GM19193 (cell line): ENCODE results near the gene AP5S1.

Source experiments
- POLR2A ChIP-seq: IDR thresholded peaks from 4 replicates; pipeline ENCODE4 v1.6.1; 2011; ENCODE audit not compliant: insufficient read depth, insufficient read length; ENCODE audit errors: extremely low read depth

AP5S1 gene

GRCh38 chr20:3814928-3815495, 5.3 kb upstream of the AP5S1 start:
- TF ChIP-seq POLR2A, result no peak

GRCh38 chr20:3815703-3816315, 4.5 kb upstream of the AP5S1 start:
- no peak for TF ChIP-seq POLR2A

GRCh38 chr20:3818155-3819151, 1.9 kb upstream of the AP5S1 start:
- no peak for TF ChIP-seq POLR2A

GRCh38 chr20:3819411-3820047, 818 bp upstream of the AP5S1 start:
- TF ChIP-seq POLR2A, result no peak

- TF ChIP-seq POLR2A, result no peak
Measured at GRCh38 chr20:3820901-3821727, 767 bp downstream of the AP5S1 start.

- TF ChIP-seq POLR2A, result no peak
Measured at GRCh38 chr20:3821996-3822395, 1.6 kb downstream of the AP5S1 start.

- no peak for TF ChIP-seq POLR2A
Measured at GRCh38 chr20:3823881-3824280, 3.5 kb downstream of the AP5S1 start.

GRCh38 chr20:3825526-3825925, 5.2 kb downstream of the AP5S1 start:
- no peak for TF ChIP-seq POLR2A

- no peak for TF ChIP-seq POLR2A
Measured at GRCh38 chr20:3826420-3826819, 6.1 kb downstream of the AP5S1 start.

GRCh38 chr20:3828798-3829197, 8.5 kb downstream of the AP5S1 start:
- TF ChIP-seq POLR2A, result no peak

- no peak for TF ChIP-seq POLR2A
Measured at GRCh38 chr20:3836132-3836531, 15.8 kb downstream of the AP5S1 start.

GRCh38 chr20:3839328-3839727, 19.0 kb downstream of the AP5S1 start:
- TF ChIP-seq POLR2A, result no peak

- no peak for TF ChIP-seq POLR2A
Measured at GRCh38 chr20:3842348-3842930, 22.1 kb downstream of the AP5S1 start.

- TF ChIP-seq POLR2A, result no peak
Measured at GRCh38 chr20:3843490-3843889, 23.1 kb downstream of the AP5S1 start.
